Kidney glomerular epithelial cell (primary cell): Measurements from ENCODE around the gene TSPOAP1.

ENCODE experiments used
- DNase-seq: peaks from one replicate; lab custom pipeline; 2025; lab: John Stamatoyannopoulos, UW

Gene TSPOAP1

DNA sequence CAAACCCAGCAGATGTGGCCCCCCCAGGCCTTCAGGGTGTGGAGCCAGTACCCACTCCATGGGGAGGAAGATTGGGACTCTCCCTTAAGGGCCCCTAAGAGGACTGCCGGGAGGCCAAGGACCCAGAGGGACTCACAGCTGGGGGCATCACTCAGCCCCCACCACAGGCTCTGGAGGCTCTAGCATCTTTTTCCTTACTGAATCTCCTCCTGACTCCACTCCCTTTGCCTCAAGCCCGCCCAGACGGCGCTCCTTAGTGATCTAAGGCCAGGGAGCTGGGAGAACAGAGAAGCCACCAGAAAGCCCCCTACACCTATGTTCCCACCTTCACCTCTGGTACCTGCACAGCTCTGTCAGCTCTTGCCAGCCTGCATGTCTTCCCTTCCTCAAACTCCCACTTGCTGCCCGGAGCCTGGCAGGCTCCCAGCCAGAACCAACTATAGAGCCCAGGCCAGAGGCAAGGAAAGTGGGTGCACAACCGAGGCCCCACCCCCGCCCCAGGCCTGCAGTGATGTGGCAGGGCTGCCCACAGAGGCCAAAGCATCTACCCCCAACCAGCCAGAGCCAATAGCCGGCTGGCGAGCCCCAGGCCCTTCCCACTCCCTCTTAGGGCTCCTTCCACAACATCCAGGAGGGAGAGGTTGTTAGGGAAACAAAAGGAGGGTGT, 25.5 kb downstream of the TSPOAP1 start:
- DNase-seq: no peak

DNA sequence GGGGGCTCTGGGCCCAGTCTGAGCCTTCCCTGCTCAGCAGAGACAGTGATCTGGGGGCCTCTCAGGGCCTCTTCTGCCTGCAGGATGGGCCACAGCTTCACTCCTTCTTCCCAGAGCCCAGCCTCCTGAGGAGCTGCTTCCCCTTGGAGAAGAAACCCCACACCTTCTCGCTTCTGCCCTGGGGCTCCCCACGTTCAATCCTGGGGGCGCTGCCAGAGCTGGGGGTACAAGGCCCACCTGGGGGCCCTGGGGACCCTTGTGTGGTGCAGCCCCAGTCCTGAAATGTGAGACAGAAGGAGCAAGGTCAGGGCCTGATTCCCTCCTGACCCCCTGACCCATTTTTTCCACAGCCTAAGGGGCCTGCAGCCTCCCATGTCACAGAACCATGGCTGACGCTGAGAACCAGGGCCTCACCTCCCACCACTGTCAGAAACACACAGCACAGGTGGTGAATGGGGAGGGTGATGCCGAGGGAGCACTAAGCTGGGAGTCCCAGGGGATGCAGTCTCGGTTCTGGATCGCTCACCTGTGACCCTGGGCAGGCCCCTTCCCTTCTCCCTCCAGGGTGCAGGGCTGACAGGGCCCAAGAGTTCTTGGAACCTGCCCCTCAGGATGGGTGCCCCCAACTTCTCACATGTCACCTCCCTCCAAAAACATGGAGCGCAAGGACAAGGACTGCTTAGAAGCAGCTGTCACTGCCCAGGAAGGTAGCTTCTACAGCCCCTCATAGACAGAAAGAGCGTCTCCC, 26.2 kb downstream of the TSPOAP1 start:
- DNase-seq: no peak

DNA sequence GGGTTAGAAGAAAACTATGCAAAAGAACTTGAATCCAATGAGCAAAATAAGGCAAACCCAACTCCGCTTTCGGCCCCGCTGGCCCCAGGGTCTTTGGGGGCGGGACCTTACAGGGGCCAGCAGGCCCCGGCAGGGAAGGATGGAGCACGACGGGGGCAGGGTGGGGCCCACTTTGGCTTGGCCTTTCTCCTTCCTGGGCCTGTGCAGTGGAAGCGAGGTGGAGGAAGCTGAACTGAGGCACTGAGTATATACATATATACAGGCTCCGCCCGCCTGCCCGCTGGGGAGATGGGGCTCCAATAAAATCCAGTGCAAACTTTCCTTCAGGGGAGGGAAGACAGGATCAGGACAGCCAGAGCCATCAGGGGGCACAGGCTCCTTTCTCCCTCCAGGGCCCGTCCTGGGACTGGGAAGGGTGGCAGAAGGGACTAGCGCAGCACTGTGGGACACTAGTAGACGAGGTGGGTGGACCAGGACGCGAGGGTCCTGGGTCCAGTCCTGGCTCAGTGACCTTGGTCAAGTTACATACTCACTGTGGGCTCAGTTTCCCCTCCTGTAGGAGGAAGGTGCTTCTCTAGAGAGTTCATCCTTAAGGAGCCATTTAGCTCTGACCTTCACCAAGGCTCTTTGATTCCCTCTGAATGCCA, 27.0 kb downstream of the TSPOAP1 start:
- no peak for DNase-seq

DNA sequence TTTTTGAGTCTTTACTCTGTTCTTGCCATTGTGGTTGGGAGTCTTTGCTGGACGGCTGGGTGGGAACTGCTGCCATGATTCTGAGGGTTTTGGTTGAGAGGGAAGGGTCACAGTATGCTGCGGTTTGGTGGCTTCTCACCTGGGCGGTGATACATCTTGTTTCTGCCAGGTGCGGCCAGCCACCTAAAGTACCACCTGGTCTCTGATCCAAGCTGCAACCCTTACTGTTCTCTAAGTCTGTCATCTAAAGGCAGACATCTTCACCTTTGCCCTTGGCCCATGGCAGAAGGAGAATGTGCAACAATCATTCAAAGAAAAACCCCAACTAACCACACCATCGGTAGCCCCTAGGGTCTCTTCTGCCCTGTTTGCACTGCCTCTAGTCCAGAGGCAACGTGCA, 28.3 kb downstream of the TSPOAP1 start:
- no peak for DNase-seq

DNA sequence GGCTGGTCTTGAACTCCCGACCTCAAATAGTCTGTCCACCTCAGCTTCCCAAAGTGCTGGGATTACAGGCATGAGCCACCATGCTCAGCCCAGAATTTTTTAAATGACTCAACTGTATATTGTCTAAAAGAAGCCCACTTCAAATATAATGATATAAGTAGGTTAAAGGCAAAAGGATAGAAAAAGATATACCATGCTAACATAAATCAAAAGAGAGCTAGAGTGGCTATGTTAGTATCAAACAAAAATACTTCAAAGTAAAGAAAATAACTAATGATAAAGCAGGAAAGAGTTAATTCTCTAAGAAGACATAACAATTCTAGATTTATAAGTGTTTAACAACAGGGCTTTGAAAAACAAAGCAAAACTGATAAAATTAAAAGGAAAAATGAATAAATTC, 34.6 kb downstream of the TSPOAP1 start:
- no peak for DNase-seq

DNA sequence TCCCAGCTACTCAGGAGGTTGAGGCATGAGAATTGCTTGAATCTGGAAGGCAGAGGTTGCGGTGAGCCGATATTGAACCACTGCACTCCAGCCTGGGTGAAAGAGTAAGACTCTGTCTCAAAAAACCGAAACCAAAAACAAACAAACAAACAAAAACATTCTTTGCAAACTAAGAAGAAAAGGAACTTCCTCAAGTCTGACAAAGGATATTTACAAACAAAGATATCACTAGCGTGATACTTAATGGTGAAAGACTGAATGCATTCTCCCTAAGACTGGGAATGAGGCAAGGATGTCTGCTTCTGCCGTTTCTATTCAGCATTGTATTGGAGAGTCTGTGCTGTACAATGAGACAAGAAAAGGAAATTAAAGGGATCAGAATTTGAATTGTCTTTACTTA, 37.3 kb downstream of the TSPOAP1 start:
- no peak for DNase-seq

DNA sequence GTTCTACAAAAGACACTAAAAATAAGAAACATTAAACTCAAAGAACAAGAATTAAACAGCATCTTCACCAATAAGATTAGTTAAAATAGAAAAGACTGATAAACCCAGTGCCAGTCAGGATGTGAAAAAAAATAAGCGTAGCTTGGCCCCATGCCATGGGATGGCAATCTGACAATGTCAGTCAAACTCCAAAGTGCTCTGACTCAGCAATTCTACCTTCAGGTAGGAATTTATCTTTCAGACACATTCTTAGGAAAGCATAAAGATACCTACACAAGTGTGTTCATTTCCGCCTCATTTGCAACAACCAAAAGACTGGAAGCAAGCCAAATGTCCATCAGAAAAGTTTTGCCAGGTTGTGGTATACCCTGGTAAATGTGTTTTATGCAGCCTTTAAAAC, 38.7 kb downstream of the TSPOAP1 start:
- DNase-seq: no peak

DNA sequence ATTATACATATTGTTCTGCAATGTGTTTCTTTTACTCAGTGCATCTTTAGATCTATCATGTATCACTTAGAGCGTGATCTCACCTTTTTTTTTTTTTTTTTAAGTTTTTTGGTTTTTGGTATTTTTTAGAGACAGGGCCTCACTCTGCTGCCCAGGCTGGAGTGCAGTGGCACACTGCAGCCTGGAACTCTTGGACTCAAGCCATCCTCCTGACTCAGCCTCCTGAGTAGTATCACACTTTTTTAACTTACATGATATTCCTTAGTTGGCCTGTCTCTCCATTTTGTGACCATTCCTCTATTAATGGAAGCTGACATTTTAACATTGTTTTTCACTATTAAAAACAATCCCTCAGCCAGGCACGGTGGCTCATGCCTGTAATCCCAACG, 43.2 kb downstream of the TSPOAP1 start:
- no peak for DNase-seq

DNA sequence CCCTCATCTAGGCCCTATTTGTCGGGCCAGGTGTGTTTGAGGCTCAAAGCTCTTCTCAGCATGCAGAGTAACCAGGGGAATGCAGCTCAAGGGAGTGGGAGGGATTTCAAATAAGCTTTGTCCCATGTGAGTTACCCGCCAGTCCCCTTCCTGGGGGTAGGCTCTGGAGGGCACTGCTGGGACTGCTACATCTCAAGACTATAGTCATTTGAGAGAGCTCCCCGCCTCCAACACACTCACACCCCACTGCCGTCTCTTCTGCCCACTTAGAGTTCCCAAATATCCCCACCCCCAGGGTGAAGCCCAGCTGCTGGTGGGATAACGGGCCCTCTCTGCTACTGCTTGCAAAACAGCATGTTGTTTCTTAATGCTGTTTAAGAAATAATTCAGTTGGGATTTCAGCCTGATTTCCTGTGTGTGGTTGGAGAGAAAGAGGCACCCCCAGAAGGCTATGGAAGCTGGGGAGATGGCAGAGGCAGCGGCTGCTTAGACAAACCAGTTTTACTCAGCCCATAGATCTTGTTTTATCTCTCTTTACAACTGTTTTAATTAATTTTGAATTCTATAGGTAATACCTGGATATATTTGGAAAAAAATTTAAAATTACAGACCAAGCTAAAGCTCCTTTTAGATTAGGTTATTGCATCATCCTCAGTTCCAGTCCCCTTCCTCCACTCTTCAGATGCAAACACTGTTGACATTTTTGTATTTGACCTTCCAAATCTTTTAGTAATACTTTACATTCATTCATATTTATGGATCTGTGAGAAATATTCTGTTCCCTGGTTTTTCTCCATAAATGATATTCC, 43.8 kb downstream of the TSPOAP1 start:
- DNase-seq: no peak

DNA sequence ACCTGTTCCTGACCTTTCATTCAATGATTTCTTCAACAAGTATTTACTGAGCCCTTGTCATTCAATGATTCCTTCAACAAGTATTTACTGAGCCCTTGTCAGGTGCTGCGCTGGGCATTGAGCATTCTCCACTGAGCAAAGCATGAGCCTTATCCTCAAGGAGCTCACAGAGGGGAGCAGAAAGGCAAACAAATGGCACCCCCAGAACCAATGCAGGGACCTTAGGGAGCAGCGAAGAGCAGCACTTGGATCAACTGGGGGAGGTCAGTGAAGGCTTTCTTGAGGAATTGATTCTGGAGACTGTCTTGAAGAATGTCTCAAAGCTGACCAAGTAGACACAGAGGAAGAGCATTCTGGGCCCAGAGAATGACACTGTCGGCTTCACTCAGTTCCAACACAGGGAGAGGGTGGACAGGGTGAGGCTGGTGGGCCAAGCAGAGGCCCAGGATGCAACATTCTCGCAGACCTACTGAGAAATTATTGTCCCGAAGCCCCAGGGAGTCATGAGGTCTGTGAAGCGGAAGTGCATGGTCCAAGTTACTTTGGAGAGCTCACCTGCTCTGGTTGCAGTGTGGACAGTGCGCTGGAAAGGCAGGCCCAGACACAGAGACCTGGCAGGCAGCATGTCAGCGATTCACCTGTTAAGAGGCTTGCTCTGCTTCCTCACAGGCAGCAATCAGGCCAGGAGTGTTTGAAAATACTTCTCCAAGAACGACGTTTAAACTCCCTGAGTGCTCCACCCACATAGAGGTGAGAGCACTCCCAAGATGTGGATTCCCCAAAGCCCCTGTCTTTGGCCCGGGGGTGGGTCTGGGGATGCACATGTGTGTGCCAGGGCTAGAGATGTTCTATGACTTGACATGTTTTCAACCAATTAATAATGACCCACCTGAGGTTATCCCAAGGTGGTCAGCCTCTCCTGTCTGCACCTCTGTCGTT, 44.7 kb downstream of the TSPOAP1 start:
- no peak for DNase-seq

DNA sequence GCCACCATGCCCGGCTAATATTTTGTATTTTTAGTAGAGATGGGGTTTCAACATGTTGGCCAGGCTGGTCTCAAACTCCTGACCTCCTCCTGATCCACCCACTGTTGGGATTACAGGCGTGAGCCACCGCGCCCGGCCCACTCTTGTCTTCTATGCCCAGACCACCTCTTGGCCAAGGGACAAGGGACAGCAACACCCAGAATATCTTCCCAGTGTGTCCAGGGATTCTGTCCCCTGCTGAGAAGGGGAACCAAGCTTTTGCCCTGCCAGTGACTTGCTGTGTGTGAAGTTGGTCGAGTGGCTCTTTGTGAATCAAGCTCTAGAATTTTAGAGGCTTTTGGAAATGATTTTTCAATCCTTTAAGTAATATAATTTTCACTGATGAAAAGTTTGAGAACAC, 46.2 kb downstream of the TSPOAP1 start:
- no peak for DNase-seq

DNA sequence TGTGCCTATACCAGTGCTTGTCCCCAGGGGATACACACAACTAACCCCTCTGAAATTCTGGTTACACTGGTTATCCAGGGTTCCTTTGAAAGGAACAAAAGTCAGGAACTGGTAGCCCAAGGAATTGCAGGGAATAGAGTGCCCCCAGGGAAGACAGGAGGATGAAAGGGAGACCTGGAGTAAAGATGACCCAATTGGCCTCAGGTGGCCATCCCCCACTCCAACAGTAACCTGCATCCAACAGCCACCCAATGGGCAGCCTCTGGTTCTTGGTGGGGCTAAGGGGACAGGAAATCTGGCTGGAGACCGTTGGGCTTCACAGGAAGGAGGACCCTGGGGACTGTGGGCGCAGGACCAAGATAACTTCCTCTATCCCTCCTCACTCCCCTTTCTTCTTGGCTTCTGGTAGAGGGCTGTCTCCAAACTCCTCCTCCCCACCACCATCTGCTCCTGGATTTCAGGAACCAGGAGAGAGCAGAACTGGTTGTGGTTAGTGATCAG, 47.0 kb downstream of the TSPOAP1 start:
- no peak for DNase-seq

DNA sequence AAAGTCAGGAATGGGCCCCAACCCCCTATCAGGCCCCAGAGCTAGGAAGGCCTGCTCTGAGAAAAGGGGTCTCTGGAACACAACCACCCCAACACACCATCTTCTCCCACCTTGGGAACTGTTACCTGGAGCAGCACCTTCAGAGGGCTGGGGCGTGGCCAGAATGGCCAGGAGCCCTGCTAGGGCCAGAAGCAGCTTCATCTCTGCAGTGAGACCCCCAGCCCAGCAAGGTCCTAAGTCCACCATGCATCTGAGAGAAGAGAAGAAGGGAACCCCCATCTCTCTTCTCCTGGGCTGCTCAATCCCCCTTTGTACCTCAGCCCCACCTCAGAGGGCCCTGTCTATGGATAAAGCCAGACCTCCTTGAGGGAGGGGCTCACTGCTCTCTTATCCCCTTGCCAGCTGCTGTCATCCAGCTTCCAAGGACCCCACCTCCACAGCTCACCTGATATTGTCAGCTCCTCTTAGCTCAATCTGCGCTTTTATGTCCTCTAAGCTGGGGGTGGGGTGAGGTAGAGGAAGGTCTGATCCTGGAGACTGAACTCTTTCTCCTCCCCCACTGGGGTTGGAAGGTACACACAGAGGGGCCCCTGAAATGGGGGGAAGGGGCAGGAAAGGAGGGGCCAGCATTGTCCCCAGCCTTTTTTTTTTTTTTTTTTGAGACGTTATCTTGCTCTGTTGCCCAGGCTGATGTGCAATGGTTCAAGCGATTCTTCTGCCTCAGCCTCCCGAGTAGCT, 47.9 kb downstream of the TSPOAP1 start, which contains the start of gene MPO:
Gene MPO (minus strand): TSS at position 456 of the 738 bp plus-strand sequence. CDS start 177 bp downstream, at position 279.
- no peak for DNase-seq

DNA sequence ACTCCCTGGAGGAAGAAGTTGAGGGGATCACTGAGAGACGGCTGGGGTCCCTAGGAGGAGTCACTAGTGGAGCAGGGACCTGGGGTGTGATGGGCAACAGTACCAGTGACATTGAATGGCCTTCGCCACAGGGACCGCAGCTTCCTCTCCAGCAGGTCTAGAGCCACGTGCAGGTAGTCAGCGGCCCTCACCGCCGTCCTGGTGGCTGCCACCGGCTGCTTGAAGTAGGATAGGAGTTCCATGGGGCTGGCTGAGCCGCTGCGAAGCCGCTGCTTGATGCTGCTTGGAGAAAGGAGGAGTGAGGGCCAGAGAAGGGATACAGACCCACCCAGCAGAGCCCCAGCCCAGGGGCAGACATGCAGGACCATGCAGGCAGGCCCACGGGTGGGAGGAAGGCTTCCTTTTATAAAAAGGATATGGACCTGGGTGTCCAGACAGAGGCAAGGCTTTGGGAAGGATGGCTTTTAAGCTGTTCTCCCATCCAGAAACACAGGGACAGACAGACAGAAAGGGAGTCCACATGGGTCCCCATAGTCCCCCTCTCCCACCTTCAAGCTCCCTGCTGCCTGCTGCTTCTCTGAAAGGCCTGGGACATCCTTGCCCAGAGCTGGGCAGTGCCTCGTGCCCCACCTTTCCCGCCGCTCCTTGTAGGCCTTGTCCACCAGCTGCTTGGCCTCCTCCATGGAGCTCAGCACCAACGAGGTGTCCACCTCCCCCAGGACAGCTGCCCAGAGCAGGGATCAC, 48.7 kb downstream of the TSPOAP1 start:
- DNase-seq: no peak

DNA sequence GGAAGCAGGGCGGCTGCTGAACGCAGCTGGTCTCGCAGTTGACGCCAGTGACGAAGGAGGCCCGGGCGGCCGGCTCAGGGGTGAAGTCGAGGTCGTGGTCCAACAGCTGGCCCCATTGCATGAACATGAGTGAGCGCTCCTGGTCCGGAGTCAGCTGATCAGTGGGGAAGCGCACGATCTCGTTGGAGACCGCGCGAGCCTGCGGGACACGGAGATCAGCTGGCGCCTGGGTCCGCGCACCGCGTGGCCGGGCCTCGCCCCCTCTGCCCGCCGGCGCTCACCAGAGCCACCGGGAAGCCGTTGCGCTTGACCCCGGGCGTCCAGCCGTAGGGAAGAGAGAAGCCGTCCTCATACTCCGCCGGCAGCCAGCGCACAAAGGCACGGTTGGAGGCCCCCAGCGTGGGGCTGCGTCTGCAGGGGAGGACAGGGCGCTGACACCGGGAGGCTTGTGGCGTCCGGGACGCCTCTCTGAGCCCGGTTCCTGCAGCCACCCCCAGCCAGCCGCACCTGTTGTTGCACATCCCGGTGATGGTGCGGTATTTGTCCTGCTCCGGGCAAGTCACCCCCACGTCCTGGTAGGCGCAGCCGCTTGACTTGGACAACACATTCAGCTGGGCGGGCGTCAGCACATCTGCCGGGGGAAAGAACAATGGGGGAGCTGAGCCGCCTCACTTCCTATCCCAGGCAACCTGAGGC, 49.4 kb downstream of the TSPOAP1 start:
- DNase-seq: no peak

DNA sequence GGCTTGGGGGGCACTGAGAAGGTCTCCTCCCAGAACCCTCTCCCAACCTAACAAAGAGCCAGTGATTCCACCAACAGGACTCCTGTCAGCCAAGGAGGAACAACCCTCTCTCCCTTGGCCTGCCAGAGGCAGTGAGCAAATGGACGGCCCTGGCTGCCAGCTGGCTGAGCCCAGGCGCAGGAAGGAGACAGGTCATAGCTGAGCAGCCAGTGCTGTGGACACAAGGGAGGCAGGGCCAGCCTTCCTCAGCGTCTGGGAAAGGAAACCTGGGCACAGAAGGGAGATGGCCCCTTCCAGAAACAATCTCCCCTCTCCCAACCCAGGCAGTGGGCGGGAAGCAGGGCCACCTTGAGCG, 50.0 kb downstream of the TSPOAP1 start:
- DNase-seq: no peak

DNA sequence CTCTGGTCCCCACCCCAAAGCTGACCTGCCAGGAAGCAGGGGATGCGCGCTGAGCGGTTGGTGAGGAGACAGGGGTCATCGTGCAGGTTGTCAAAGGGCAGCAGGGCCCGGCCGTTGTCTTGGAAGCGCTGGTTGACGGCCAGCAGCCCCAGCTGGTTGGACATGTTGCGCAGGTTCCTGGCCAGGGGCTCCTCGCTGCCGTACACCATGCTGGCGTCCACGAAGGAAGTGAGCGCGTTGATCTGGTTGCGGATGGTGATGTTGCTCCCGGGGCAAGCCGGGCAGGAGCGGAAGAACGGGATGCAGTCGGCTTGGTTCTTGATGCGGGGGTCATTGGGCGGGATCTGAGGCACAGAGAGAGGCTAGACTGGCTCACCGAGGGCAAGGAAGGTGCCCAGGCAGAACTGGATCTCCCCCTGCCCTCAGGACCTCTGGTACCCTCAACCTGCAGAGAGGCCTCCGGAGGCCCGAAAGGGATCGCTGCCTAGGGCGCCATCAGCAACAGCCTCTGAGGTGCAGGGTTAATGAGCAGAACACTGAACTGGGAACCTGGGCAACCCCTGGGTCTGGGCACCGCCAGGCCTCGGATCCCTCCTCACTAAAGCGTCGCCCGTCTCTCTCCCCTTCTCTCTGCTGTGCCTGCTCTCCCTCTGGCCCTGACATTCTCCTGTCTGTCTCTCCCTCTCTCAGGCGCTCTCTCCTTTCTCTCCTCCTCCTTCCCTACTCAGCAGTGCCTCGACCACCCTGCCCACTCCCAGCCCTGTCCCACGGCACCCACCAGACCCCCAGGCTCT, 50.6 kb downstream of the TSPOAP1 start:
- no peak for DNase-seq

DNA sequence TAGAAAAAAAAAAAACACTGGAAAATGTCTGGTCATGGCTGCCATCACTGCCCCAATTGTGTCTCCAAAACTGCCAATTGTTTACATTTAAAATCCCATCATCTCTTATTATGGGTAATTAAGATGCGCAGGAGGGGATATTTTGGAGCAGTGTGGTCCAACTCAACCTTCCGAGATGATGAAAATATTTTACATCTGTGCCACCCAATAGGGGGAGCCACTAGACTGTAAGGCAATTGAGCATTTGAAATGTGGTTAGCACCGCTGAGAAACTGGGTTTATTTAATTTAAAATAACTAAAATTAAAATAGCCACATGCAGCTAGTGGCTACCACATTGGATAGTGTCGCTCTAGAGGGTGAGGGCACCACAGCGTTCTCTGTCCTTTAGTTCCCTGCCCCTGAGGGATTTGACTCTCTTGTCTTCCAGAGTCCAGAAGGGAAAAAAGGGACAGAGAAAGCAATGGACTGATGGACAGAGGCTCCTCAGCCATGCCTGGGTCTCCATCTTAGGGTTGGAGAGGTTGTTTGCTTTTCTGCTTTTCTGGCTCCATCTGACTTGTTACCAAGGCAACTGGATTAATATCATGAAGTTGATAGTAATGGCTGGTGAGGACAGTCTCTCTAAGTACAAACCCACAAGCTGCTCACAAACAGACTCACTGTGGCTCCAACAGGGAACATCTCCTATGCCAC, 51.3 kb downstream of the TSPOAP1 start:
- DNase-seq: no peak
